OCI-LY1 (cell line): Measurements from ENCODE around the gene KCNMA1.

ENCODE experiments used
- H2AFZ ChIP-seq: fragments of 200-600 bp; sonication (generic), shearing (Covaris generic); 2 replicates; pipeline ENCODE4 v1.6.0; 2014; ENCODE audit warnings: antibody characterized with exemption, mild to moderate bottlenecking, low read length
- H3F3A ChIP-seq: fragments of 200-600 bp; sonication (generic), shearing (Covaris generic); 2 replicates; pipeline ENCODE4 v1.6.0; 2014; ENCODE audit warnings: mild to moderate bottlenecking, antibody characterized with exemption, low read length, moderate library complexity; ENCODE audit not compliant: insufficient read depth
- H3K27ac ChIP-seq: fragments of 200-600 bp; sonication (generic); 2 replicates; pipeline ENCODE4 v1.5.1; 2014; ENCODE audit warnings: low read length, mixed run types, mild to moderate bottlenecking, low read depth; ENCODE audit not compliant: poor library complexity, severe bottlenecking
- H3K27me3 ChIP-seq: fragments of 200-600 bp; sonication (generic); 2 replicates; pipeline ENCODE4 v1.6.0; 2014; ENCODE audit warnings: antibody characterized with exemption, mild to moderate bottlenecking, low read length, moderate library complexity; ENCODE audit not compliant: insufficient read depth
- H3K36me3 ChIP-seq: fragments of 200-600 bp; sonication (generic); 2 replicates; pipeline ENCODE4 v1.6.1; 2014; ENCODE audit warnings: mild to moderate bottlenecking, antibody characterized with exemption, low read length, moderate library complexity, mixed read lengths; ENCODE audit not compliant: insufficient read depth
- H3K4me1 ChIP-seq: fragments of 200-600 bp; sonication (generic); 2 replicates; pipeline ENCODE4 v1.5.1; 2014; ENCODE audit warnings: mild to moderate bottlenecking, low read length, moderate library complexity; ENCODE audit not compliant: insufficient read depth, severe bottlenecking
- H3K4me2 ChIP-seq: fragments of 200-600 bp; sonication (generic), shearing (Covaris generic); 2 replicates; pipeline ENCODE4 v1.6.1; 2014; ENCODE audit warnings: low read length
- H3K4me3 ChIP-seq: fragments of 200-600 bp; sonication (generic); 2 replicates; pipeline ENCODE4 v1.5.1; 2014; ENCODE audit warnings: low read length, low read depth, mild to moderate bottlenecking, mixed read lengths; ENCODE audit not compliant: poor library complexity, severe bottlenecking
- H3K79me2 ChIP-seq: fragments of 200-600 bp; shearing (Covaris generic); 2 replicates; pipeline ENCODE4 v1.6.1; 2016; ENCODE audit warnings: mixed run types, low read length, mixed read lengths; ENCODE audit not compliant: insufficient read depth
- H3K9ac ChIP-seq: fragments of 200-600 bp; sonication (generic), shearing (Covaris generic); 2 replicates; pipeline ENCODE4 v1.6.1; 2014; ENCODE audit warnings: mild to moderate bottlenecking, low read length, mixed read lengths
- H3K9me2 ChIP-seq: fragments of 200-600 bp; sonication (generic), shearing (Covaris generic); 2 replicates; pipeline ENCODE4 v1.6.1; 2014; ENCODE audit warnings: low read depth, mild to moderate bottlenecking, low read length, mixed read lengths
- H3K9me3 ChIP-seq: fragments of 200-600 bp; shearing (Covaris generic); 2 replicates; pipeline ENCODE4 v1.6.1; 2014; ENCODE audit warnings: low read length, mixed read lengths
- H4K20me1 ChIP-seq: fragments of 200-600 bp; sonication (generic), shearing (Covaris generic); 2 replicates; pipeline ENCODE4 v1.6.0; 2016; ENCODE audit warnings: mild to moderate bottlenecking, low read length; ENCODE audit not compliant: insufficient read depth
- CTCF ChIP-seq: fragments of 200-600 bp; sonication (generic), shearing (Covaris generic); IDR thresholded peaks from 2 replicates; pipeline ENCODE4 v1.5.1; 2017; ENCODE audit warnings: mild to moderate bottlenecking, antibody characterized with exemption, low read length, moderate library complexity, mixed read lengths
- EZH2 ChIP-seq: fragments of 200-600 bp; sonication (generic), shearing (Covaris generic); IDR thresholded peaks from 2 replicates; pipeline ENCODE4 v1.8.0; 2017; ENCODE audit warnings: borderline replicate concordance, mixed run types, mild to moderate bottlenecking, antibody characterized with exemption, low read length, moderate library complexity, mixed read lengths

KCNMA1 gene

GRCh38 chr10:77513781-77514331 lies 123.8 kb downstream of the KCNMA1 start:
- H3K9ac ChIP-seq, result no peak overlapping the region
- no peaks in the 10 kb centered on the region; the same call in 1 of the 2 replicates for H3K27me3 ChIP-seq
- no peaks in the 10 kb centered on the region for H3K36me3 ChIP-seq
- H2AFZ ChIP-seq, result no peak overlapping the region
- TF ChIP-seq EZH2 (no peak), CTCF (no peak)
- no peak overlapping the region for H3K27ac ChIP-seq
- H3K9me3 ChIP-seq, result no peaks in the 10 kb centered on the region
- H3K4me1 ChIP-seq, result no peaks in the 10 kb centered on the region
- no peaks in the 10 kb centered on the region for H4K20me1 ChIP-seq
- H3K9me2 ChIP-seq, result no peaks in the 10 kb centered on the region
- H3F3A ChIP-seq, result no peaks in the 10 kb centered on the region
- H3K79me2 ChIP-seq, result no peaks in the 10 kb centered on the region
- H3K4me2 ChIP-seq, result no peak overlapping the region
- H3K4me3 ChIP-seq, result no peak overlapping the region

- Histone ChIP-seq H3K27ac (no peak overlapping the region), H4K20me1 (no peaks in the 10 kb centered on the region), H3K9ac (no peak overlapping the region), H2AFZ (no peak overlapping the region), H3K9me2 (no peaks in the 10 kb centered on the region), H3K4me3 (no peak overlapping the region), H3K4me1 (no peaks in the 10 kb centered on the region), H3K27me3 (no peaks in the 10 kb centered on the region; the same call in 1 of the 2 replicates), H3F3A (no peaks in the 10 kb centered on the region), H3K79me2 (no peaks in the 10 kb centered on the region), H3K36me3 (no peaks in the 10 kb centered on the region), H3K4me2 (no peak overlapping the region), H3K9me3 (no peaks in the 10 kb centered on the region)
- no peak for TF ChIP-seq CTCF
Measured at GRCh38 chr10:77513220-77513619, 124.4 kb downstream of the KCNMA1 start.

- no peak overlapping the region for H3K9ac ChIP-seq
- no peak overlapping the region for H3K27ac ChIP-seq
- H2AFZ ChIP-seq, result no peak overlapping the region
- no peak for TF ChIP-seq CTCF
- no peak for TF ChIP-seq EZH2
- H4K20me1 ChIP-seq, result no peaks in the 10 kb centered on the region
- H3K9me3 ChIP-seq, result no peaks in the 10 kb centered on the region
- H3K27me3 ChIP-seq, result no peaks in the 10 kb centered on the region; the same call in 1 of the 2 replicates
- no peaks in the 10 kb centered on the region for H3K79me2 ChIP-seq
- no peak overlapping the region for H3K4me2 ChIP-seq
- H3F3A ChIP-seq, result no peaks in the 10 kb centered on the region
- no peaks in the 10 kb centered on the region for H3K4me1 ChIP-seq
- H3K9me2 ChIP-seq, result no peaks in the 10 kb centered on the region
- no peaks in the 10 kb centered on the region for H3K36me3 ChIP-seq
- no peak overlapping the region for H3K4me3 ChIP-seq
Measured at GRCh38 chr10:77512219-77512578, 125.4 kb downstream of the KCNMA1 start.
